IMR-90 (cell line): ENCODE measurements around the gene SNX14. TPM values are rescaled to one million over a fixed set of nuclear protein-coding genes. Genes with fewer than 3 reads are reported as not detected.

ENCODE experiments used
- ATAC-seq: fragments of 200-7000 bp; cut with Tn5 transposase; 2 replicates; pipeline ENCODE4 v1.9.1; 2020; ENCODE audit warnings: low read depth, mild to moderate bottlenecking, moderate library complexity
- BruUV-seq: library from RNA; stranded (reverse); fragments of 400-500 nt; replicated peaks from 2 replicates; lab custom pipeline; 2021; lab: Mats Ljungman, UMichigan
- CTCF ChIA-PET: fragments of 300-600 bp; formaldehyde crosslinking; extraction: SDS; loops from one replicate; lab custom pipeline; 2021; ENCODE audit warnings: antibody characterized with exemption; lab: Yijun Ruan, JAX
- POLR2A ChIA-PET: fragments of 300-600 bp; sonication (Branson Sonifier 250); formaldehyde crosslinking; loops from one replicate; lab custom pipeline; 2022; ENCODE audit warnings: antibody characterized with exemption; ENCODE audit not compliant: unreplicated experiment; lab: Charles Lee
- DNase-seq: peaks from one replicate; pipeline ENCODE4 v3.0.0; 2013
- H2AFZ ChIP-seq: replicated peaks from 2 replicates; pipeline ENCODE3; 2013; ENCODE audit warnings: low read length, mild to moderate bottlenecking; ENCODE audit not compliant: poor library complexity
- H2AK5ac ChIP-seq: 2 replicates; pipeline ENCODE4 v1.6.1; 2013; ENCODE audit warnings: low read depth, low read length, inconsistent platforms
- H2AK9ac ChIP-seq: replicated peaks from 2 replicates; pipeline ENCODE3; 2013; ENCODE audit warnings: mild to moderate bottlenecking, low read depth, low read length, moderate library complexity; ENCODE audit not compliant: poor library complexity
- H2BK120ac ChIP-seq: 2 replicates; pipeline ENCODE4 v1.6.1; 2013; ENCODE audit warnings: low read depth, low read length, inconsistent platforms
- H2BK15ac ChIP-seq: 3 replicates; pipeline ENCODE4 v1.6.1; 2013; ENCODE audit warnings: low read depth, low read length, inconsistent platforms
- H2BK20ac ChIP-seq: 2 replicates; pipeline ENCODE4 v1.6.1; 2013; ENCODE audit warnings: low read depth, mild to moderate bottlenecking, inconsistent platforms, low read length, moderate library complexity
- H2BK5ac ChIP-seq: 2 replicates; pipeline ENCODE4 v1.6.1; 2013; ENCODE audit warnings: mild to moderate bottlenecking, low read depth, low read length, inconsistent platforms; ENCODE audit not compliant: poor library complexity, severe bottlenecking
- H3K14ac ChIP-seq: replicated peaks from 2 replicates; pipeline ENCODE4 v1.6.1; 2013; ENCODE audit warnings: low read depth, low read length, inconsistent platforms
- H3K18ac ChIP-seq: 2 replicates; pipeline ENCODE4 v1.6.1; 2013; ENCODE audit warnings: low read depth, low read length, control low read depth
- H3K23ac ChIP-seq: 2 replicates; pipeline ENCODE4 v1.6.1; 2013; ENCODE audit warnings: low read depth, low read length, inconsistent platforms
- H3K27ac ChIP-seq: 2 replicates; pipeline ENCODE4 v1.5.1; 2013; ENCODE audit warnings: mild to moderate bottlenecking, control low read depth, low read length; ENCODE audit not compliant: insufficient read depth
- H3K27me3 ChIP-seq: 2 replicates; pipeline ENCODE4 v1.6.1; 2013; ENCODE audit warnings: low read length; ENCODE audit not compliant: control insufficient read depth, insufficient read depth
- H3K36me3 ChIP-seq: 2 replicates; pipeline ENCODE4 v1.6.1; 2013; ENCODE audit warnings: low read length, mixed read lengths; ENCODE audit not compliant: control insufficient read depth, insufficient read depth
- H3K4ac ChIP-seq: 2 replicates; pipeline ENCODE4 v1.6.1; 2013; ENCODE audit warnings: low read depth, low read length, inconsistent platforms
- H3K4me1 ChIP-seq: 2 replicates; pipeline ENCODE4 v1.6.1; 2013; ENCODE audit warnings: low read length, mixed read lengths; ENCODE audit not compliant: control insufficient read depth, insufficient read depth
- H3K4me2 ChIP-seq: 2 replicates; pipeline ENCODE4 v1.6.1; 2013; ENCODE audit warnings: low read depth, mild to moderate bottlenecking, control low read depth, low read length, moderate library complexity
- H3K4me3 ChIP-seq: 2 replicates; pipeline ENCODE4 v1.5.1; 2013; ENCODE audit warnings: low read depth, mild to moderate bottlenecking, control low read depth, low read length, moderate library complexity; ENCODE audit not compliant: insufficient read depth
- H3K56ac ChIP-seq: 2 replicates; pipeline ENCODE4 v1.6.1; 2013; ENCODE audit warnings: low read length, inconsistent platforms; ENCODE audit not compliant: insufficient read depth; ENCODE audit errors: extremely low read depth
- H3K79me1 ChIP-seq, 2 experiments: 2 replicates each; pipeline ENCODE4 v1.6.1; 2013; ENCODE audit warnings: low read length in 2 of 2, inconsistent platforms in 1 of 2, low read depth in 1 of 2
- H3K9ac ChIP-seq: 2 replicates; pipeline ENCODE4 v1.6.1; 2013; ENCODE audit warnings: low read depth, low read length, control low read depth
- H3K9me1 ChIP-seq: 2 replicates; pipeline ENCODE4 v1.6.1; 2013; ENCODE audit warnings: low read length, inconsistent platforms; ENCODE audit not compliant: insufficient read depth
- H3K9me3 ChIP-seq: 2 replicates; pipeline ENCODE4 v1.6.1; 2013; ENCODE audit warnings: low read length; ENCODE audit not compliant: control insufficient read depth, insufficient read depth
- H4K20me1 ChIP-seq: 2 replicates; pipeline ENCODE4 v1.6.1; 2013; ENCODE audit warnings: low read length, inconsistent platforms; ENCODE audit not compliant: insufficient read depth
- H4K5ac ChIP-seq: 2 replicates; pipeline ENCODE4 v1.6.1; 2013; ENCODE audit warnings: mild to moderate bottlenecking, low read depth, low read length, control low read depth
- H4K8ac ChIP-seq, 2 experiments: 2 replicates each; pipeline ENCODE4 v1.6.1; 2013; ENCODE audit warnings: low read depth in 2 of 2, low read length in 2 of 2, control low read depth in 1 of 2, inconsistent platforms in 1 of 2
- H4K91ac ChIP-seq: 2 replicates; pipeline ENCODE4 v1.6.1; 2013; ENCODE audit warnings: low read depth, low read length, inconsistent platforms; ENCODE audit not compliant: insufficient read depth
- BHLHE40 ChIP-seq: fragments of 150-350 bp; IDR thresholded peaks from 2 replicates; pipeline ENCODE4 v1.6.1; 2016; ENCODE audit warnings: mild to moderate bottlenecking, low read depth, low read length
- CEBPB ChIP-seq: IDR thresholded peaks from 2 replicates; pipeline ENCODE4 v1.6.1; 2012; ENCODE audit warnings: low read depth, low read length, improper control_type of control experiment
- CHD1 ChIP-seq: IDR thresholded peaks from 2 replicates; pipeline ENCODE4 v1.6.1; 2012; ENCODE audit warnings: low read depth, low read length, improper control_type of control experiment
- CTCF ChIP-seq: conservative IDR thresholded peaks from 2 replicates; pipeline ENCODE4 v1.5.1; 2012; ENCODE audit warnings: mild to moderate bottlenecking, low read depth, low read length, improper control_type of control experiment
- ELK1 ChIP-seq: fragments of 150-350 bp; IDR thresholded peaks from 2 replicates; pipeline ENCODE4 v1.6.1; 2016; ENCODE audit warnings: low read depth, mild to moderate bottlenecking, low read length, moderate library complexity, borderline replicate concordance
- FOS ChIP-seq: fragments of 150-350 bp; IDR thresholded peaks from 2 replicates; pipeline ENCODE4 v1.6.1; 2016; ENCODE audit warnings: low read depth, low read length
- MAFK ChIP-seq: IDR thresholded peaks from 2 replicates; pipeline ENCODE4 v1.6.1; 2012; ENCODE audit warnings: low read depth, low read length, improper control_type of control experiment
- MAZ ChIP-seq: IDR thresholded peaks from 2 replicates; pipeline ENCODE4 v1.6.1; 2012; ENCODE audit warnings: low read depth, mild to moderate bottlenecking, low read length, improper control_type of control experiment, moderate library complexity, borderline replicate concordance
- MXI1 ChIP-seq: IDR thresholded peaks from 2 replicates; pipeline ENCODE4 v1.6.1; 2012; ENCODE audit warnings: low read depth, mild to moderate bottlenecking, low read length, moderate library complexity, borderline replicate concordance
- POLR2A ChIP-seq: IDR thresholded peaks from 2 replicates; pipeline ENCODE4 v1.6.1; 2012; ENCODE audit warnings: mild to moderate bottlenecking, low read depth, low read length
- RAD21 ChIP-seq: IDR thresholded peaks from 2 replicates; pipeline ENCODE4 v1.6.1; 2012; ENCODE audit warnings: low read length, improper control_type of control experiment
- RCOR1 ChIP-seq: IDR thresholded peaks from 2 replicates; pipeline ENCODE4 v1.6.1; 2012; ENCODE audit warnings: mild to moderate bottlenecking, low read length, improper control_type of control experiment; ENCODE audit not compliant: insufficient replicate concordance
- SMC3 ChIP-seq: fragments of 150-350 bp; IDR thresholded peaks from 2 replicates; pipeline ENCODE4 v1.6.1; 2016; ENCODE audit warnings: low read depth, mild to moderate bottlenecking, antibody characterized with exemption, low read length, moderate library complexity
- USF2 ChIP-seq: fragments of 150-350 bp; IDR thresholded peaks from 2 replicates; pipeline ENCODE4 v1.6.1; 2017; ENCODE audit warnings: mild to moderate bottlenecking, antibody characterized with exemption, low read length, low read depth
- WGBS, 2 experiments: methylation state at CpG; one replicate each; pipeline versions ENCODE4 v1.1.5 to v1.1.7; 2013; ENCODE audit warnings: missing lambda C conversion rate in 2 of 2; ENCODE audit not compliant: insufficient read length in 1 of 2; ENCODE audit errors: extremely low coverage in 2 of 2; 5-methylcytosine and 5-hydroxymethylcytosine counted together
- dilution Hi-C: fragments of 300-500 bp; cut with HindIII; formaldehyde crosslinking; loops from one replicate; pipeline ENCODE4 v1.14.3; 2018; ENCODE audit warnings: low sequenced_read_pairs; ENCODE audit not compliant: unreplicated experiment
- in situ Hi-C: fragments of 300-500 bp; cut with MboI; formaldehyde crosslinking; loops from 3 replicates; pipeline ENCODE4 v1.14.3; 2019; ENCODE audit warnings: low sequenced_read_pairs, inconsistent platforms, mixed read lengths
- intact Hi-C: fragments of 100-400 bp; cut with micrococcal nuclease; formaldehyde crosslinking; loops from 2 replicates; pipeline ENCODE4 v1.10.0; 2022
- polyA plus RNA-seq, 3 experiments: library from polyadenylated mRNA; depleted of rRNA; stranded (reverse); fragments of >200 nt; gene quantifications; 2 replicates each; pipeline ENCODE4 v1.2.3, GENCODE V29; 2012; ENCODE audit warnings: low replicate concordance in 1 of 3
- total RNA-seq: library from RNA; depleted of rRNA; stranded (reverse); fragments of >200 nt; gene quantifications from 2 replicates; pipeline ENCODE4 v1.2.3, GENCODE V29; 2012

SNX14 gene
- total and polyA plus RNA-seq, 2 of the 4 experiments (the other 2 are of a cell fraction): 39.9 to 61.8 TPM

GRCh38 chr6:85482206-85482904 lies 111.3 kb downstream of the SNX14 start:
- H3K4me1 ChIP-seq: peaks cover 3% of the 10 kb centered on the region; the same call in 1 of the 2 replicates
- no peaks in the 10 kb centered on the region for H3K27me3 ChIP-seq
- H3K79me1 ChIP-seq: peaks cover 32 to 62% of the 10 kb centered on the region in 2 experiments
- no peak overlapping the region for H4K5ac ChIP-seq
- H3K14ac ChIP-seq: peak overlapping the region; percentile 78
- peak overlapping the region; percentile 12 for H2BK120ac ChIP-seq
- ATAC-seq: peak; percentile 24; the same call in 1 of the 2 replicates
- no peak overlapping the region for H3K4me3 ChIP-seq
- WGBS, 2 experiments: no CpG with 5 or more reads among the region's 8 CpGs
- peak overlapping the region; percentile 41; the same call in 1 of the 2 replicates for H4K91ac ChIP-seq
- peak overlapping the region; percentile 58; the same call in 1 of the 2 replicates for H3K4ac ChIP-seq
- peak overlapping the region; percentile 16 for H2AFZ ChIP-seq
- CTCF ChIA-PET: interaction anchor here (0.6 to 2.2 kb wide), 31 partner anchors 8 to 142 kb away, joined by 3 to 30 read pairs (median 4); partner anchors contain the start of gene NT5E
- H2AK9ac ChIP-seq: no peak overlapping the region
- no peak for DNase-seq
- H3K27ac ChIP-seq: no peak overlapping the region
- BruUV-seq: no TSS peak
- intact Hi-C loops: no loop called here
- H3K9me3 ChIP-seq: no peaks in the 10 kb centered on the region
- in situ Hi-C loops: loop anchor here (5.0 kb wide), 1 partner anchor 130 kb away; no protein-coding TSS in a partner anchor
- H2BK20ac ChIP-seq: peak overlapping the region; percentile 60; the same call in 1 of the 2 replicates
- H4K20me1 ChIP-seq: no peaks in the 10 kb centered on the region
- POLR2A ChIA-PET: interaction anchor here (1.0 to 1.3 kb wide), 2 partner anchors 17 to 33 kb away, joined by 3 read pairs; partner anchors contain the start of gene NT5E
- peak overlapping the region; percentile 5 to 56; a peak in 3 of 4 replicates for H4K8ac ChIP-seq
- H2BK15ac ChIP-seq: no peak overlapping the region
- H3K36me3 ChIP-seq: peaks cover 16% of the 10 kb centered on the region
- H3K9me1 ChIP-seq: peaks cover 16% of the 10 kb centered on the region
- no peak overlapping the region for H3K18ac ChIP-seq
- H3K9ac ChIP-seq: no peak overlapping the region; the same call in 1 of the 2 replicates
- peak overlapping the region; percentile 47 for H2BK5ac ChIP-seq
- no peak overlapping the region for H3K4me2 ChIP-seq
- peak overlapping the region; percentile 4; the same call in 1 of the 2 replicates for H3K56ac ChIP-seq
- peak overlapping the region; percentile 68 for H3K23ac ChIP-seq
- dilution Hi-C loops: no loop called here
- H2AK5ac ChIP-seq: peak overlapping the region; percentile 41
- no peak for TF ChIP-seq SMC3
- TF ChIP-seq MAZ: no peak
- TF ChIP-seq MXI1: no peak
- TF ChIP-seq RAD21: no peak
- TF ChIP-seq CEBPB: no peak
- no peak for TF ChIP-seq FOS
- TF ChIP-seq CTCF: no peak
- no peak for TF ChIP-seq BHLHE40
- TF ChIP-seq POLR2A: no peak
- TF ChIP-seq RCOR1: no peak
- TF ChIP-seq MAFK: no peak
- TF ChIP-seq USF2: no peak
- TF ChIP-seq ELK1: no peak
- TF ChIP-seq CHD1: no peak
